GM18873 (cell line): ENCODE measurements around the gene SLC6A20.

ENCODE experiments used
- ATAC-seq: cut with Tn5 transposase; IDR thresholded peaks from one replicate; pipeline ENCODE4 v1.9.1; 2021; ENCODE audit warnings: mild to moderate bottlenecking, moderate library complexity, moderate number of reproducible peaks; ENCODE audit not compliant: unreplicated experiment, low FRiP score

SLC6A20 gene

GRCh38 chr3:45779746-45780735, 16.3 kb downstream of the SLC6A20 start:
- ATAC-seq = no peak

DNA sequence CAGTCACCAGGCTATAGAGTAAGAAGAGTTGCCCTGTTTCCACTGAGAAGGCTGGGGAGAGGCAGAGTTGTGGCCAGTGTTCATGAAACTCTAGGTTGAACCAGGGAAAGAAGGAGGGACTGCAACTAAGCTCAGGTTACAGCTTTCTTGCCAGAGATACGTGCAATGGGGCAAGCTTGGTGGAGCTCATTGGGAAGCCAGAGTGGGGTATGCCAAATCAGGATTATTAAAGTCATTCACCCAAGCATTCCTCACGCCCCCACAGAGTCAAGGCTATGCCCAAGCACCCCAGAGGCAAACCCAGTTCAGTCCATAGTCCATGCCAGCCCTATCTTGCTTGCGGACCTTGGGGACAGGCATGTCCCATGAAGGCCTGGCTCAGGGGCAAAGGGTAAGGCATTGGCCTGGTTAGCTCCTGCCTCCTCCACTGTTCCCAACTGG, 17.6 kb downstream of the SLC6A20 start:
- ATAC-seq = no peak

GRCh38 chr3:45777746-45778386, 18.5 kb downstream of the SLC6A20 start:
- no peak for ATAC-seq

- ATAC-seq = no peak
Observed at GRCh38 chr3:45777111-45777745, 19.1 kb downstream of the SLC6A20 start.

DNA sequence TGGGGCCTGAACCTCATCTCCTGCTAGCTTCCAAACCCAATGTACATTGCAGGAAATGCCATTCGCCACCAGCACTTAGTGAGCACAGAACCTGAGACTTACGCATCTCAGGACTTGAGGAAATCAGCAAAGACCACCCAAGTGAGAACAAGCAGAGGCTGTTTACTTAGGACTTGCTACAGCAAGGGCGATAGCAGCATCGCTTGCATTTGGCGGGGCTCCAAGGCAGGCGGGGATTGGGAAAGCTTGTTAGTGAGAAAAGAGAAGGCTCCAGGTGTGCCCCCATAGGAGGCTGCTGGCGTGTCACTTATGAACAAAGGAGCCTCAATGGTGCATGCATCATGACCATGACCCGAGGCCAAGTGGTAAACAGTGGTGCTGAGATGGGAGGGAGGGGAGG, 19.7 kb downstream of the SLC6A20 start:
- no peak for ATAC-seq

GRCh38 chr3:45776301-45776595, 20.1 kb downstream of the SLC6A20 start:
- no peak for ATAC-seq

DNA sequence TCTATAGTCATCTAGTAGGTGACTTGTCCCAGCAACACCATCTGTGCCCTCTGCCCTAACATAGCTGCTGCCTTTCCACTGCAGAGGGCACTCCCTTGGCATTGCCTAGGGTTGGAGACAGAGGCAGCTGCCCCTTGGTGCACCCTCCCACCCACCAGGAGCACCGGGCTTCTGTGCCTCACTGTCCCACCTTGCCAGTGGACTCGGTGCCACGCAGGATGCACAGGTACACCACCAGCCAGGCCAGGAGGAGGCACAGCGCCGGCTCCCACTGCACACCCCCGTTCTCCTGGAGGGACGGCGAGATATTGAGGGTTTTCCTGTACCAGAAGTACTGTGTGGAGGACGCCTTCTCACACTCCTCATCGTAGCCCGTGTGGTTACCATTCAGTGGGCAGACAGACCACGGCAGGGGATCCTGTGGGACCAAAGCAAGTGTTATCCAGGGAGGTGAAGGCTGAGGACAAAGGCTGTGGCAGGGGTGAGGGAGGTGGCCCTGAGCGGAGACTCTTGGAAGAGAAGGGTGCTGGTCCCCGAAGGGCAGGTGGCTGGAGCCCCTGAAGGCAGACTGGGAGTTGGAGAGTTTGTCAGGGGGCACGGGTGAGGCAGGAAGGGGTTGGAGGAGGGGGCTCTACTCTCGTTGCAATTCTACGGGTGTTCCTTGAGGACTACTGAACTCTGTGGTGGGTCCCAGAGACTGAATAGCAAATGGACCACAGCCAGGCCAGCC, 20.6 kb downstream of the SLC6A20 start:
- no peak for ATAC-seq

GRCh38 chr3:45774581-45775521, 21.5 kb downstream of the SLC6A20 start:
- ATAC-seq = no peak

- ATAC-seq = no peak
Observed at GRCh38 chr3:45773714-45774449, 22.5 kb downstream of the SLC6A20 start.

DNA sequence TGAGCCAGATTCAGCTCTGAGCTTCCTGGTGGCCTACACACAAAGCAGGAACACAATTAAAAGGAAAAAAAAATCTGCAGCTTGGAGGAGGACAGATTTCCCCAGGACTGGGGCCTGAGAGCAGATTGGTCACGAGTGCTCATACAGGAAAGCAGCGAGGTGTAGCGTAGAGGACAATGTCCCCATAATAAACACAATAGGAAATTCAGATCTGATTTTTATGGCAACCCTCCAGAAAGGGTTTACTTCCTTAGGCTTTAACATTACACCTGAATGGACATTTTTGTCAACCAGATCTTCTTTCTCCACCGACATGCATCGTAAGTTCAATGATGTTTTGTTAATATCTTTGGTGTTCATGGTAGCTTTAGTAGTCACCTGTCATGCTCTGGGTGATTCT, 23.3 kb downstream of the SLC6A20 start:
- ATAC-seq = no peak

GRCh38 chr3:45772341-45773035, 23.8 kb downstream of the SLC6A20 start:
- ATAC-seq = no peak

DNA sequence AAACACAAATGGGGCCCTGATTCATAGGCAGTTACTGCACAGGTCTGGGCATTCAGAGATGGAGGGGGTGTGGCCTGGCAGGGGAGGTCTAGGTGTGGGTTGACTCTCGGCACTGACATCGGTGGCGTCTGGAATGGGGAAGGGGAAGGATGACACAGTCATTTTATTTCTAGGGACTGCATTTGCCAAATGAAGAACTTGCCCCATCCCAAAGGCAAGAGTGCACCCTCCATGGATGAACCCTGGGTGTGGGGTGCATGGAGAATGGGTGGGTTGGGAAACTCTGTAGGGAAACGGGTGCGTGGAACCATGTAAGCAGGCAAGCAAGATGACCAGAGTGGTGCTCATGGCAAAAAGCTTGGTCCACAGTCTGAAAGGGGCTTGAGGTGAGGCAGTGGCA, 24.5 kb downstream of the SLC6A20 start:
- no peak for ATAC-seq

GRCh38 chr3:45771166-45771775, 25.1 kb downstream of the SLC6A20 start:
- no peak for ATAC-seq

DNA sequence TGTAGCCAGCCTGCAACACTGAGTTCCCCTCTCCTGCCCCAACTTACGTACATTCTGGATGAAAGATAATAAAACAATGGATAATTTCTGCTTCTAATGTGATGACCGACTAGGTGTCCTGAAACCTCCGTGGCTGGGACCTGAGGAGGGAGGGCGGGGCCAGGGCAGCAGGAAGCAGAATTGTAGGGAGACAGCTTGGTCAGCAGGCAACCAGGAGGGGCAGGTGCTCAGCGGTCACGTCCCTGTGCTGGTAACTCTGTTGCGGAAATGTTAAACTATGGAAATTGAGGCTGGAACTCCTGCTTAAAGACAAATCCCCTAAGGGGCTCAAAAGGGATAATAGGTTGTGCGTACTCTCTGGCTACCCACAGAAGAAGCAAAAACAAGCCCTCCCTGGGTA, 30.4 kb downstream of the SLC6A20 start:
- ATAC-seq = no peak

DNA sequence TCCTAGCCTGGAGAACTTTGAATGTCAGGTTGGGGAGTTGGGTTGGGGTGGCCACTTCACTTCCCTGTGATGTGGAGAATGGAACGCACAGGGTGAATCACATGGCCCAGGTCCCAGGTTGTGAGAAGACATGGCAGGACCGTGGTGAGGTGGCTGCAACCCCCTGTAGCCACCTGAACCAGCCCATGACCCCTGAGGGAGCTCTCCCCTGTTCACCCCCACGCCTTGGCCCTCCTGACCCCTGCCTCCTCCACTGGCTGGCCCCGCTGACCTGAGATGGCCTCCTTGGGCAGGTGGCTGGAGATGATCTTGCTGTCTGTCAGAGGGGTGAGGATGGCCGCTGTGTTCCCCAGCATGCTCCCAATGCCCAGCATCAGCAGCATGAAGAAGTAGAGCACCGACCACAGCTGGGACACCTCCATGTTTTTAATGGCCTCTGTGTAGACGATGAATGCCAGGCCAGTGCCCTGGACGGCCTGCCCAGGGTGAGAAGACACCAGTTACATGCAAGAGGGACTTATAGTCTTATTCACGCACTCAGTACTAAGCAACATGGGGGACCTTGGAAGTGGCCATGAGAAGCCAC, 31.0 kb downstream of the SLC6A20 start:
- ATAC-seq = no peak

- ATAC-seq = no peak
Observed at GRCh38 chr3:45763303-45763675, 33.0 kb downstream of the SLC6A20 start.

GRCh38 chr3:45762647-45763302, 33.6 kb downstream of the SLC6A20 start:
- ATAC-seq = no peak
